NCI-H128 (cell line): ENCODE data around the gene BET1L.
"Not testable (repeated sequence)": the region's sequence is repeated elsewhere in the genome, so short reads cannot be mapped to it uniquely, and the experiment has no call there.

Experiments
- DNase-seq: peaks from one replicate; lab custom pipeline; 2025; ENCODE audit not compliant: unreplicated experiment; lab: John Stamatoyannopoulos, UW

The BET1L gene

GRCh38 chr11:207208-207862 is at the start of gene BET1L, which contains the start of gene RIC8A:
TSS of gene BET1L (minus strand) at chr11:207399. CDS start at chr11:207321, 78 bp downstream.
TSS of gene RIC8A (plus strand) at chr11:207708. CDS start at chr11:208855, 1,147 bp downstream.
- DNase-seq: peak; percentile 81

- no peak for DNase-seq
Measured at GRCh38 chr11:255816-256215, 48.6 kb upstream of the BET1L start.

GRCh38 chr11:255176-255575 is 48.0 kb upstream of the BET1L start:
- DNase-seq: no peak

- no peak for DNase-seq
Measured at GRCh38 chr11:253886-254270, 46.7 kb upstream of the BET1L start.

- DNase-seq: no peak
Measured at GRCh38 chr11:253160-253885, 46.1 kb upstream of the BET1L start.

GRCh38 chr11:252666-253065 is 45.5 kb upstream of the BET1L start:
- DNase-seq: no peak

GRCh38 chr11:251550-251949 is 44.4 kb upstream of the BET1L start:
- no peak for DNase-seq

- no peak for DNase-seq
Measured at GRCh38 chr11:250740-251299, 43.6 kb upstream of the BET1L start.

GRCh38 chr11:250274-250673 is 43.1 kb upstream of the BET1L start:
- no peak for DNase-seq

GRCh38 chr11:249062-249461 is 41.9 kb upstream of the BET1L start:
- no peak for DNase-seq

GRCh38 chr11:244376-244775 is 37.2 kb upstream of the BET1L start:
- no peak for DNase-seq

- no peak for DNase-seq
Measured at GRCh38 chr11:241634-242033, 34.4 kb upstream of the BET1L start.

GRCh38 chr11:240315-240714 is 33.1 kb upstream of the BET1L start:
- no peak for DNase-seq

- not testable (repeated sequence) for DNase-seq
Measured at GRCh38 chr11:238346-238745, 31.1 kb upstream of the BET1L start.

- peak; percentile 52 for DNase-seq
Measured at GRCh38 chr11:236774-237767, 29.9 kb upstream of the BET1L start, which contains the start of gene PSMD13. TSS of gene PSMD13 (plus strand) at chr11:236976. CDS start at chr11:237050, 74 bp downstream.

- DNase-seq: peak; percentile 36
Measured at GRCh38 chr11:235997-236773, 29.0 kb upstream of the BET1L start, which contains the start of gene SIRT3. TSS of gene SIRT3 (minus strand) at chr11:236342. CDS start at chr11:236328, 14 bp downstream.

- no peak for DNase-seq
Measured at GRCh38 chr11:235609-235996, 28.4 kb upstream of the BET1L start.

GRCh38 chr11:235180-235579 is 28.0 kb upstream of the BET1L start:
- DNase-seq: no peak

- no peak for DNase-seq
Measured at GRCh38 chr11:232783-233565, 25.8 kb upstream of the BET1L start.
